ENCODE measurements around the gene CARD10. TPM values are rescaled to one million over a fixed set of nuclear protein-coding genes. Genes with fewer than 3 reads are reported as not detected.

CARD10 gene
- total and polyA plus RNA-seq, 2 of the 8 experiments (the other 6 are each of a cell fraction or from before 2014, with no cell fraction given): 13.5 to 14.4 TPM

GRCh38 chr22:37470087-37470445, 49.1 kb downstream of the CARD10 start (continued):
- no peak for TF ChIP-seq KDM4A (IDR thresholded peaks at IDR 0.05; ENCODE audit: low read depth, low read length, severe bottlenecking)
- no peak for TF ChIP-seq ATF2 (IDR thresholded peaks at IDR 0.05; ENCODE audit: low read length)
- TF ChIP-seq BACH1 (IDR thresholded peaks at IDR 0.05; ENCODE audit: low read length): no peak
